Esophagus muscularis mucosa (tissue), 4 donors: ENCODE measurements around the gene CEP76. TPM values are rescaled to one million over a fixed set of nuclear protein-coding genes. Genes with fewer than 3 reads are reported as not detected.

ENCODE experiments used
- DNase-seq: peaks from one replicate; pipeline ENCODE4 v3.0.0-alpha.2; 2017; ENCODE audit errors: extremely low spot score
- H3K27ac ChIP-seq, 4 donors: fragments of 200-600 bp; sonication (generic); replicated peaks in 1 of 4; 1 replicate in 3 of 4; 2 replicates in 1 of 4; pipeline ENCODE4 v1.5.1; 2016 to 2019; ENCODE audit warnings: mild to moderate bottlenecking in 1 of 4
- H3K27me3 ChIP-seq, 4 donors: fragments of 200-600 bp; sonication (generic); one replicate each; pipeline versions ENCODE4 v1.5.1 to v1.6.0; 2016 to 2019
- H3K36me3 ChIP-seq, 4 donors: fragments of 200-600 bp; sonication (generic); one replicate each; pipeline ENCODE4 v1.5.1; 2016 to 2019
- H3K4me1 ChIP-seq, 4 donors: fragments of 200-600 bp; sonication (generic); one replicate each; pipeline ENCODE4 v1.5.1; 2016 to 2019
- H3K4me3 ChIP-seq, 4 donors: fragments of 200-600 bp; sonication (generic); 1 replicate in 2 of 4; 2 replicates in 2 of 4; pipeline ENCODE4 v1.5.1; 2016 to 2019; ENCODE audit warnings: mild to moderate bottlenecking in 4 of 4, moderate library complexity in 1 of 4
- H3K9me3 ChIP-seq, 4 donors: fragments of 200-600 bp; sonication (generic); 1 replicate in 3 of 4; 2 replicates in 1 of 4; pipeline ENCODE4 v1.5.1; 2016 to 2019
- CTCF ChIP-seq, 3 experiments: fragments of 200-600 bp in 2 of 3; fragments of 450-650 bp in 1 of 3; sonication (generic) in 2 of 3; IDR thresholded peaks; one replicate each; pipeline ENCODE4 v1.5.1; 2017 to 2019; ENCODE audit warnings: antibody characterized with exemption in 3 of 3, mild to moderate bottlenecking in 2 of 3, moderate library complexity in 1 of 3
- EP300 ChIP-seq: sonication (generic); formaldehyde crosslinking; IDR thresholded peaks from one replicate; pipeline ENCODE4 v1.6.1; 2017; ENCODE audit warnings: antibody characterized with exemption
- POLR2A ChIP-seq: fragments of 450-650 bp; IDR thresholded peaks from one replicate; pipeline ENCODE4 v1.6.1; 2017; ENCODE audit warnings: antibody characterized with exemption, moderate library complexity, mild to moderate bottlenecking, low read depth
- POLR2AphosphoS5 ChIP-seq, 2 donors: sonication (generic); formaldehyde crosslinking; IDR thresholded peaks; one replicate each; pipeline ENCODE4 v1.6.1; 2017; ENCODE audit warnings: antibody characterized with exemption in 2 of 2
- WGBS: methylation state at CpG from one replicate; pipeline ENCODE4 v1.1.5; 2018; 5-methylcytosine and 5-hydroxymethylcytosine counted together
- intact Hi-C: fragments of 100-400 bp; cut with DNase I; formaldehyde crosslinking; loops from one replicate; pipeline ENCODE4 v1.15.1; 2023
- total RNA-seq, 4 donors: library from RNA; depleted of rRNA; stranded (reverse); fragments of >200 nt; gene quantifications; one replicate each; pipeline versions ENCODE4 v1.1.0 to v1.2.1, GENCODE V29; 2016

CEP76 gene
- total RNA-seq, 4 donors from 2014 or later = 5.0 to 8.7 (median 5.8) TPM

GRCh38 chr18:12750076-12750714, 47.7 kb upstream of the CEP76 start:
- Histone ChIP-seq H3K4me3 (no peak overlapping the region), H3K27ac (no peak overlapping the region), H3K4me1 (no peaks in the 10 kb centered on the region), H3K27me3 (no peaks in the 10 kb centered on the region), H3K9me3 (no peaks in the 10 kb centered on the region), H3K36me3 (no peaks in the 10 kb centered on the region)
- no peak for TF ChIP-seq POLR2AphosphoS5 (IDR thresholded peaks at IDR 0.05)
- no peak for TF ChIP-seq EP300
- TF ChIP-seq POLR2A = no peak
- TF ChIP-seq CTCF (IDR thresholded peaks at IDR 0.05) = no peak
- DNase-seq = no peak
- 81% methylated on average over 14 of the region's 14 CpGs for WGBS
- intact Hi-C loops = no loop called here

GRCh38 chr18:12749121-12749520, 46.6 kb upstream of the CEP76 start:
- H3K4me1 ChIP-seq = no peaks in the 10 kb centered on the region
- no peaks in the 10 kb centered on the region for H3K9me3 ChIP-seq
- no peak for DNase-seq
- no peak for TF ChIP-seq POLR2A
- no peak for TF ChIP-seq EP300
- TF ChIP-seq POLR2AphosphoS5 (IDR thresholded peaks at IDR 0.05) = no peak
- no peak for TF ChIP-seq CTCF (IDR thresholded peaks at IDR 0.05)
- intact Hi-C loops = no loop called here
- H3K27me3 ChIP-seq = no peaks in the 10 kb centered on the region
- no peak overlapping the region for H3K4me3 ChIP-seq
- no peak overlapping the region for H3K27ac ChIP-seq
- 89% methylated on average over 13 of the region's 13 CpGs for WGBS
- no peaks in the 10 kb centered on the region for H3K36me3 ChIP-seq

GRCh38 chr18:12748671-12749070, 46.1 kb upstream of the CEP76 start:
- intact Hi-C loops = no loop called here
- Histone ChIP-seq H3K4me1 (no peaks in the 10 kb centered on the region), H3K27me3 (no peaks in the 10 kb centered on the region), H3K36me3 (no peaks in the 10 kb centered on the region), H3K9me3 (no peaks in the 10 kb centered on the region), H3K27ac (no peak overlapping the region), H3K4me3 (no peak overlapping the region)
- no peak for TF ChIP-seq POLR2AphosphoS5 (IDR thresholded peaks at IDR 0.05)
- TF ChIP-seq EP300 = no peak
- no peak for TF ChIP-seq CTCF (IDR thresholded peaks at IDR 0.05)
- no peak for TF ChIP-seq POLR2A
- no peak for DNase-seq
- WGBS = 89% methylated on average over 5 of the region's 5 CpGs

- H3K36me3 ChIP-seq = no peaks in the 10 kb centered on the region
- WGBS = 85% methylated on average over 8 of the region's 8 CpGs
- H3K4me1 ChIP-seq = no peaks in the 10 kb centered on the region
- no peaks in the 10 kb centered on the region for H3K9me3 ChIP-seq
- no peaks in the 10 kb centered on the region for H3K27me3 ChIP-seq
- no peak overlapping the region for H3K4me3 ChIP-seq
- intact Hi-C loops = no loop called here
- TF ChIP-seq POLR2AphosphoS5 (IDR thresholded peaks at IDR 0.05) = no peak
- no peak for TF ChIP-seq EP300
- no peak for TF ChIP-seq POLR2A
- TF ChIP-seq CTCF (IDR thresholded peaks at IDR 0.05) = no peak
- no peak for DNase-seq
- no peak overlapping the region for H3K27ac ChIP-seq
Measured at GRCh38 chr18:12747530-12748315, 45.2 kb upstream of the CEP76 start.
